ENCODE measurements around the gene PLD3.

Gene PLD3

GRCh38 chr19:40411125-40411842 lies 62.8 kb downstream of the PLD3 start:
- FAIRE-seq (no peak), DNase-seq (ENCODE audit: insufficient read length, low spot score) (no peak)

- FAIRE-seq (no peak), DNase-seq (ENCODE audit: insufficient read length, low spot score) (no peak)
Observed at GRCh38 chr19:40411958-40412499, 63.5 kb downstream of the PLD3 start.

DNA sequence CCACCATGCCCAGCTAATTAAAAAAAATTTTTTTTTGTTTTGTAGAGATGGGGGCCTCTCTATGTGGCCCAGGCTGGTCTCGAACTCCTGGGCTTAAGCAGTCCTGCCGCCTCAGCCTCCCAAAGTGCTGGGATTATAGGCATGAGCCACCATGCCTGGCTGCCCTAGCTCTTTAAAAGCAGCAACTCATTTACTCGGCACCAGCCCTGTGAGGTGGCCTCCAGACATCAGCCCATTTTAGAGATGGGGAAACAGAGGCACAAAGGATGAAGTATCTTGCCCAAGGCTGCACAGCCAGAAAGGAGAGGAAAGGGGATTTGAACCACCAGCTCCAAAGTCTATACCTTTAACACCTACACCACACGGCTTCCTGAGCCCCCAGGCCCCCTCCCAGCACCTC lies 64.4 kb downstream of the PLD3 start:
- FAIRE-seq (no peak), DNase-seq (ENCODE audit: insufficient read length, low spot score) (no peak)

DNA sequence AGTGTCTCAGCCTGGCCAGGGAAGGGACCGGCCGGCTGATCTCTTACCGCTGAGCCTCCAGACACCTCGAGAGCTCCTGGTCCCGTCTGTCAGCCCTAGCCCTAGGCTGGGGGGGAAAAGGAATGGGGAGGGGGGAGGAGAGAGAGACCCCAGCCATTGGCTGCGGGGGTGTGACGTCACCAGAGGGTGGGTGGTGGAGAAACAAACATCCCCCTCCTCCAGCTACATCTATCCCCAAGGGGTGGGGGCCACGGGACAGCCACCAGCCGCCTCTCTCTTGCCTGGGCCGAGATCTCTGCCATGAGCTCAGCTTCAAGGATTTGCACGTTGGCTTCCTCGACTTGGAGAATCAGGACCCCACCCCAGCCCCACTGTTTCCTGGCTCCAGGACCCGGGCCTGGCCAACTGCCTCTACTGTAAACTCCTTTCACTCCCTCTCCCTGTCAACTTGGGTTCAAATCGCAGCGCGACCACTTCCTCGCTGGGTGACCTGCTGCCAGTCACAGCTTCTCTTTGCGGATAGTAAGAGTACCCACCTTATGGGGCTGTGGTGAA lies 64.9 kb downstream of the PLD3 start, which contains the start of gene PRX:
PRX (minus strand) TSS at position 88 of the 555 bp plus-strand sequence. CDS start 5,446 bp downstream, outside the sequence.
- DNase-seq (ENCODE audit: insufficient read length, low spot score) (no peak), FAIRE-seq (no peak)

DNA sequence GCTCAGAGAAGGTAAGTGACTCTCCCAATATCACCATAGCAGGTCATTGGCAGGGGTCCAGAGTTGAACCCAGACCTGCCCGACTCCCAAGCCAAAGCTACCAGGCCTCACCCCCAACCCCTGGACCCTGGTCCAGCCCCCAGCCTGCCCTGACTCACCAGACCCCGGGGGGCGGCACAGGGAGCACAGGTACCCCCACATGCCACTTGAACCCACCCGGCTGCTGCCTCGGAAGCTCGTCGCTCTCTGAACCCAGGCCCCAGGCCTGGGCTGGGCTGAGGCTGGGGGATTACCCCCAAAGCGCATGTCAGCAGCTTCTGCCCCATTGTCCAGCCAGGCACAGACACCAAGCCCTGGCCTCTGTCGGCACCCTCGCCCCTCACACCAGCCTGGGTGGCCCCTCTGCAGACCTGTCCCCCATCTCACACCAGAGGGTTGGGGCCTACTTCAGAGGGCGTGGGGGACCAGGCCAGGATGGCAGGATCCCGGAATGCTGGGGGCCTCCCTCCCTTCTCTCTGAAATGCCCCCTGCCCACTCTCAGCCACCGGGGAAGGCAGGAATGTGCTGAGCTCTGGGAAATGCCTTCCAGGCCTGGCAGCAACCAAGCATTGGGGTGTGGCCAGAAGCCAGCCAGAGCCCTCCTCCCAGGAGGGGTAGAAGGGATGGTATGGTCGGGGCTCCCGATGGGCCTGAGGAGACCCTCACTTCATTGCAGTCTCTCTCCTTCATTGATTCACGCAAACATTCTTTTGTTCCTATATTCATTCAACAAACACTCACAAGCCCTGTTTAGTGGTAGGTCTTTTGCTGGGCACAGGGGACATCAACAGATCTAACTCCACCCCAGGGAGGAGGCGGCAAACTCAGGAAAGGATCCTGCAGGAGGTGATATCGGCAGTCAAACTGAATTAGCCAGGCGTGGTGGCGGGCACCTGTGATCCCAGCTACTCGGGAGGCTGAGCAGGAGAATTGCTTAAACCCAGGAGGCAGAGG lies 66.3 kb downstream of the PLD3 start:
- FAIRE-seq (no peak), DNase-seq (ENCODE audit: insufficient read length, low spot score) (no peak)

DNA sequence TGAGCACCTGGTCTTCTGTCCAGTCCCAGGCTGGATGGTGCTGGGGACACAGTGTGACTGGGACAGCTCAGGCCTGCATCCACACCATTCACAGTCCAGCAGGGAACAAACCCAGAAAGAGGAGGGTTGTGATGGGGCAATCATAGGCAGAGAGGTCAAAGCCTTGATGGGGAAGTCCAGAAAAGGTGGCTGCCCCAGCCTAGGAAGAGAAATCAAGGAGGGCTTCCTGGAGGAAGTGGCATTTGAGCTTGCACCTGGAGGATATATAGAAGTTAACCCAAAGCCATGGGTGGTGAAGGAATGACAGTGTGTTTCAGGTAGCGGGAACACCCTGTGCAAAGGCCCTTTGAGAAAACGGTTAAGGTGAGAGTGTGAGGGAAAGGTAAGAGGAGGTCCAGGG lies 67.3 kb downstream of the PLD3 start:
- FAIRE-seq (no peak), DNase-seq (ENCODE audit: insufficient read length, low spot score) (no peak)

GRCh38 chr19:40416918-40417642 lies 68.6 kb downstream of the PLD3 start:
- FAIRE-seq (no peak), DNase-seq (ENCODE audit: insufficient read length, low spot score) (no peak)

DNA sequence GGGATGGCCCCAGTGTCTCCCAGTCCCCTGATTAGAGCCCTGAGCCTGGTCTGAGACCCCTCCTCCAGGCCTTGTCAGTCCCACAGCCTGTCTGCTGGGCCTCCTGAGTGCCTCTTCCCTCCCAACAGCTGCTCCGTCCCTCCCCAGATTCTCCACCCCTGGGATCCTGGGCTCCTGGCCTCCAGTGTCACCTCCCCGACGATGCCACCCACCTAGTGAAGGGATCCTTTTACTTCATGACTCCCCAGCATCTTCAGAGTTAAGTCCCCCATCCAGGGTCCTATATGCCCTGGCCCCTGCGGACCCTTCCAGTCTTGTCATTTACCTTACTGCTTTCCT lies 69.1 kb downstream of the PLD3 start:
- DNase-seq (ENCODE audit: insufficient read length, low spot score) (no peak), FAIRE-seq (no peak)

DNA sequence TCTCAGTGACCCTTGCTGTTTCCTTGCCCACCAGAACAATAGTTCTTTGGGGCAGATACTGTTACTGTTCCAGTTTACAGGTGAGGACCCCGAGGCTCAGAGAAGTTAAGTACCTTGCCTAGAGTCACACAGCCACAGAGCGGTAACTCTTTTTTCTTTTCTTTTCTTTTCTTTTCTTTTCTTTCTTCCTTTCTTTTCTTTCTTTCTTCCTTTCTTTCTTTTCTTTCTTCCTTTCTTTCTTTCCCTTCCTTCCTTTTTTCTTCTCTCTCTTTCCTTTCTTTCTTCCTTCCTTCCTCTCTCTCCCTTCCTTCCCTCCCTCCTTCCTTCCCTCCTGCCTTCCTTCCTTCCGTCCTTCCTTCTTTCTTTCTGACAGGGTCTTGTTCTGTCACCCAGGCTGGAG lies 69.5 kb downstream of the PLD3 start:
- FAIRE-seq (no peak), DNase-seq (ENCODE audit: insufficient read length, low spot score) (no peak)

GRCh38 chr19:40419066-40419612 lies 70.6 kb downstream of the PLD3 start:
- DNase-seq (ENCODE audit: insufficient read length, low spot score) (no peak), FAIRE-seq (no peak)

DNA sequence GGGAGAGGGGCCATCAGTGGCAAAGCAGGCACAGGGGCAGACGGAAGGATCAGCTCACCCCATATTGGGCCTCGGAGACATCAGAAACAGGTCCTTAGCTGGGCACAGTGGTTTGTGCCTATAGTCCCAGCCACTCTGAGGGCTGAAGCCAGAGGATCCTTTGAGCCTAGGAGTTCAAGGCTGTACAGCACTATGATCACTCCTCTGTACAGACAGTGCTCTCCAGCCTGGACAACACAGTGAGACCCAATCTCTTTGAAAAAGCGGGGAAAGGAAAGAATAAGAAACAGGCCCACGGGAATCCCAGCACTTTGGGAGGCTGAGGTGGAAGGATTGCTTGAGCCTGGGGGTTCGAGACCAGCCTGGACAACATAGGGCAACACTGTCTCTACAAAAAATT lies 71.3 kb downstream of the PLD3 start:
- DNase-seq (ENCODE audit: insufficient read length, low spot score) (no peak), FAIRE-seq (no peak)

GRCh38 chr19:40420451-40420765 lies 71.9 kb downstream of the PLD3 start:
- FAIRE-seq (no peak), DNase-seq (ENCODE audit: insufficient read length, low spot score) (no peak)

DNA sequence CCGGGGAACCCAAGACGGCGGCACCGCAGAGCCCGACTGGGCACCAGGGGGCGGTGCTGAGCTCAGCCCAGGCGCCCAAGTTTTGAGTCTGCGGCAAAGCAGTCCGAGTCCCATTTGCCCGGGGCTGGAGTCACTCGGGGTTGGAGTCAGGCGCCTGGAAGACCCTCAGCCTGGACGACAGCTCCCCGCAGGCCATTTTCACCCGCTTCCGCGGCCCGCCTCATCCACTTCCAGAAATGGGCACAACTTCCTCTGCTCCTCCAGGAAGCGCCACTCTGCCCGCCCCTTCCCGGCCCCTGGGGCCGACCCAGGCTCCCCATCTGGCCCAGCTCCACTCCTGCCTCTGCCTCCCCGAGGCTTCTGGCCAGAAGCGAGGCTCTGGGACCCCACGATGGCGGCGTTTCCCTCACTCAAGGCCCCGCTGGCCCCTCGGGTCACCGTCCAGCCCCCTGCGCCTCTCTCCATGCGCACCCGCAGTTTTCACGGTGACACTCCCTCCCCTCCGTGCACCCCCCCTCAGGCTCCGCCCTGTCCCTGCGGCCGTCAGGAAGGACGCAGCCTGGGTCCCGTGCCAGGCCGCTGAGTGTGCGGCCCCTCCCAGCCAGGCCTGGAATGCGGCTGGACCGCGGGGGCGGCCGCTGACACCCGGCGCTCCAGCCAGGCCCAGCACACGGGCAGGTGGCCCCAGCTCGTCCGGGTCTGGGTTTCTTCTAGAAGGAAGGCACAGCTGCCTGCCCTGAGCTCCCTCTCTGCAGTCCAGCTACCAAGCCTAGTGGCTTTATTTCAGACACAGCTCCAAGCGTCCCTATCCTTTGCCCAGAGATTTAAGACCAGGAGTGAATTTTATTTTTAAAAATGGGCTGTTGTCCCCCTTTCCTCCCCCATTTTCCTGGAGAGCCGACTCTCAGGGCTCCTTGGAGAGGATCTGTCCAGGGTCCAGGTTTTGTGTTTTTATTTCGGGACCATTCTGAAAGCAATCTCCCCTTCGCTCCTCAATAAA lies 72.6 kb downstream of the PLD3 start:
- FAIRE-seq, result peak; percentile 93

DNA sequence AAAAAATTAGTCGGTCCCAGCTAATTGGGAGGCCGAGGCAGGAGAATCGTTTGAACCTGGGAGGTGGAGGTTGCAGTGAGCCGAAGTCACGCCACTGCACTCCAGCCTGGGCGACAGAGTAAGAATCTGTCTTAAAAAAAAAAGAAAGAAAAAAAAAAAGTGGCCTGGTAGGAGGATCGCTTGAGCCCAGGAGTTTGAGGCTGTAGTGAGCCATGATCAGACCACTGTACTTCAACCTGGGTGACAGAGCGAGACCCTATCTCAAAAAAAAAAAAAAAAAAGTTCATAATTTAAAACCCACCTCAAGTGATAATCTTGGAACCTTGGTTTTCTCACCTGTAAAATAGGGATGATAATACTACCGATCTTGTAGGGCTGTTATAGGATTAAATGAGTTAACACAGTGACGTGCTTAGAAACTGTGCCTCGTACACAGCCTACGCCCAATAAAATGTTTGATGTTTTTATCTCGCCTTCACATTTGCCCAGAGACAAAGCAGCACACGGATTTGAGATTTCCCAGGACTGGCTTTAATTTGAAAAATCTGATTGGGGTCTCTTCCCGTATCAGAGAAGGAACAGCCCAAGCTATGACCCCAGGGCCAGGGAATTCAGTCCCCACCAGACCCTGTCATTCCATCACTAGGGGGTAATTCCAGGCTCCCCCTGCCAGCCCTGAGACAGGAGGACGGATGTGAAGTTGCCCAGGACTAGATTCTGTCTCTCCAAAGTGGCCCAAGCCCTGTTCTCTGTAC lies 73.7 kb downstream of the PLD3 start:
- FAIRE-seq (no peak), DNase-seq (ENCODE audit: insufficient read length, low spot score) (no peak)

More for the DNA sequence above, 72.6 kb downstream of the PLD3 start:
- peak; percentile 92 for DNase-seq (ENCODE audit: insufficient read length, low spot score)

- FAIRE-seq (no peak), DNase-seq (ENCODE audit: insufficient read length, low spot score) (no peak)
Observed at GRCh38 chr19:40422748-40423566, 74.5 kb downstream of the PLD3 start.

DNA sequence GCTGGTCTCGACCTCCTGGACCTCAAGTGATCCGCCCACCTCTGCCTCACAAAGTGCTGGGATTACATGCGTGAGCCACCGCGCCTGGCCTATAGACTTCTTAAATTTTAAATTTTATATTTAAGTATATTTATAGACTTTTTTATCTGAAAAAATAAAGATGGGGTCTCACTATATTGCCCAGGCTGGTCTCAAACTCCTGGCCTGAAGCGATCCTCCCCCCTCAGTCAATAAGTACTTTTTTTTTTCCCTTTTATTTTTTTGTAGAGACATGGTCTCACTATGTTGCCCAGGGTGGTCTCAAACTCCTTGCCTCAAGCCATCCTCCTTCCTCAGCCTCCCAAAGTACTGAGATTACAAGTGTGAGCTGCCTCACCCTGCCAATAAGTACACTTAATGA lies 75.4 kb downstream of the PLD3 start:
- no peak for FAIRE-seq
- no peak for DNase-seq (ENCODE audit: insufficient read length, low spot score)

DNA sequence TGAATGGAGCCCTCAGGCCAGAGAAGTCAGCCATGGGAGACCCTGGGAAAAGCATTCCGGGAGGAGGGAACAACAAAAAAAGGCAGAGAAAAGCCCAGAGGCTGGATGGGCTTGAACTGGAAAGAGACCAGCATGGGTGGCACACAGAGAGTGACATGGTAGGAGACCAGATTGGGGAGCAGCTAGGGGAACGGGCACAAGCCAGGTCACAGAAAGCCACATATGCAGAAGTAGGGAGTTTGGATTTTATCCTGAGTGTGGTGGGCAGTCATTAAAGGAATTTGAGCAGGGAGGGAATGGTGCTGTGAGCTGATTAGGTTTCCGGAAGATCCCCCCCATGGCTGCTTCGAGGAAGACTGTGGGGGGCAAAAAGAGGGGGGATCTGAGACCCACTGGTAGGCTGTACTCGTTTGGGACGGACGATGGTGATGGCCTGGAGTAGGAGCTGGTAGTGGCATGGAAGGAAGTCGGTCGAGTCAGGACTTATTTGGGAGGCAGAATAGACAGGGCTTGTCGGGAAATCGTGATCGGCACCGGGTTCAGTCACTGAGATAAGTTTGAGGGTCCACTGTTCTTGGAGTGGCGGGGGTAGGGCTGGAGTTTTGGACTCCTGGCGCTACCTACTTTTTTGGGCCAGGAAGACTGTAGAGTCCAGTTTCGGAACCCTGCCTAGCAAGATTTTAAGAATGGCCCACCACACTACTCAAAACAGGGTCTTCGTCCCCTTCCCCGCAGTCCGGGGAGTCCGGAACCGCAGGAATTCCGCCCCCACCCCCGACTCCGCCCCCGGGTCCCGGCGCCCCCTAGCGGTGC lies 76.3 kb downstream of the PLD3 start:
- DNase-seq (ENCODE audit: insufficient read length, low spot score) (no peak), FAIRE-seq (no peak)
